Peyer's patch (tissue), 4 donors: ENCODE data around the gene TPM4.

Experiments
- CTCF ChIP-seq, 6 experiments: fragments of 450-650 bp in 4 of 6; fragments of 200-600 bp in 2 of 6; sonication (generic) in 1 of 6; IDR thresholded peaks; one replicate each; pipeline ENCODE4 v1.5.1; 2017 to 2019; ENCODE audit warnings: antibody characterized with exemption in 6 of 6, mild to moderate bottlenecking in 3 of 6, moderate library complexity in 1 of 6
- POLR2A ChIP-seq, 2 donors: fragments of 450-650 bp; IDR thresholded peaks; one replicate each; pipeline ENCODE4 v1.5.1; 2017; ENCODE audit warnings: antibody characterized with exemption in 2 of 2, mild to moderate bottlenecking in 2 of 2, moderate library complexity in 2 of 2

GRCh38 chr19:16035601-16036297, 40.5 kb upstream of the TPM4 start:
- TF ChIP-seq POLR2A (IDR thresholded peaks at IDR 0.05) = no peak
- TF ChIP-seq CTCF (IDR thresholded peaks at IDR 0.05) = no peak
